ENCODE results near the gene CZIB.
"Not testable (repeated sequence)": the region's sequence is repeated elsewhere in the genome, so short reads cannot be mapped to it uniquely, and the experiment has no call there.

DNA sequence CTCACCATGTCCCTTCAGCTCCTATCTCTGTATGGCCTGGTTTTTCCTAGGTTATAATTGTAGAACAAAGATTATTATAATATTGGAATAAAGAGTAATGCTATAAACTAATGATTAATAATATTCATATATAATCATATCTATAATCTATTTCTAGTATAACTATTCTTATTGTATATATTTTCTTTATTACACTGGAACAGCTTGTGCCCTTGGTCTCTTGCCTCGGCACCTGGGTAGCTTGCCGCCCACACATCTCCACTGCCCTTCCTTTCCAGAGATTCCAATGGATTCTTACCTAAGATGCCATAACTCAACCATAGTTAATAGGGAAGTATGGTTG is 34.5 kb downstream of the CZIB start:
- TF ChIP-seq, protein P1, sequence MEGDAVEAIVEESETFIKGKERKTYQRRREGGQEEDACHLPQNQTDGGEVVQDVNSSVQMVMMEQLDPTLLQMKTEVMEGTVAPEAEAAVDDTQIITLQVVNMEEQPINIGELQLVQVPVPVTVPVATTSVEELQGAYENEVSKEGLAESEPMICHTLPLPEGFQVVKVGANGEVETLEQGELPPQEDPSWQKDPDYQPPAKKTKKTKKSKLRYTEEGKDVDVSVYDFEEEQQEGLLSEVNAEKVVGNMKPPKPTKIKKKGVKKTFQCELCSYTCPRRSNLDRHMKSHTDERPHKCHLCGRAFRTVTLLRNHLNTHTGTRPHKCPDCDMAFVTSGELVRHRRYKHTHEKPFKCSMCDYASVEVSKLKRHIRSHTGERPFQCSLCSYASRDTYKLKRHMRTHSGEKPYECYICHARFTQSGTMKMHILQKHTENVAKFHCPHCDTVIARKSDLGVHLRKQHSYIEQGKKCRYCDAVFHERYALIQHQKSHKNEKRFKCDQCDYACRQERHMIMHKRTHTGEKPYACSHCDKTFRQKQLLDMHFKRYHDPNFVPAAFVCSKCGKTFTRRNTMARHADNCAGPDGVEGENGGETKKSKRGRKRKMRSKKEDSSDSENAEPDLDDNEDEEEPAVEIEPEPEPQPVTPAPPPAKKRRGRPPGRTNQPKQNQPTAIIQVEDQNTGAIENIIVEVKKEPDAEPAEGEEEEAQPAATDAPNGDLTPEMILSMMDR (IDR thresholded peaks at IDR 0.05), result not testable (repeated sequence)
- not testable (repeated sequence) for TF ChIP-seq POLR2AphosphoS5, EP300, POLR2A (IDR thresholded peaks at IDR 0.05)
